DMS153 treated with DMSO at 0.1 percent for 48 hours (cell line): ENCODE results near the gene RNLS.
A peak's percentile ranks its signal among the peaks of the same experiment; 100 is the strongest.

Experiments used
- DNase-seq: peaks from one replicate; lab custom pipeline; 2025; ENCODE audit not compliant: unreplicated experiment; lab: John Stamatoyannopoulos, UW

Gene RNLS

GRCh38 chr10:88395677-88396076 lies 187.4 kb downstream of the RNLS start:
- peak; percentile 24 for DNase-seq

- DNase-seq: no peak
These were observed 190.9 kb downstream of the RNLS start for GRCh38 chr10:88392222-88392621.

GRCh38 chr10:88390041-88390440 lies 193.1 kb downstream of the RNLS start:
- DNase-seq: no peak

- DNase-seq: peak; percentile 22
These were observed 193.7 kb downstream of the RNLS start for GRCh38 chr10:88389456-88389855.

- DNase-seq: no peak
These were observed 194.8 kb downstream of the RNLS start for GRCh38 chr10:88388324-88388723.

- DNase-seq: no peak
These were observed 196.0 kb downstream of the RNLS start for GRCh38 chr10:88386821-88387773.

DNA sequence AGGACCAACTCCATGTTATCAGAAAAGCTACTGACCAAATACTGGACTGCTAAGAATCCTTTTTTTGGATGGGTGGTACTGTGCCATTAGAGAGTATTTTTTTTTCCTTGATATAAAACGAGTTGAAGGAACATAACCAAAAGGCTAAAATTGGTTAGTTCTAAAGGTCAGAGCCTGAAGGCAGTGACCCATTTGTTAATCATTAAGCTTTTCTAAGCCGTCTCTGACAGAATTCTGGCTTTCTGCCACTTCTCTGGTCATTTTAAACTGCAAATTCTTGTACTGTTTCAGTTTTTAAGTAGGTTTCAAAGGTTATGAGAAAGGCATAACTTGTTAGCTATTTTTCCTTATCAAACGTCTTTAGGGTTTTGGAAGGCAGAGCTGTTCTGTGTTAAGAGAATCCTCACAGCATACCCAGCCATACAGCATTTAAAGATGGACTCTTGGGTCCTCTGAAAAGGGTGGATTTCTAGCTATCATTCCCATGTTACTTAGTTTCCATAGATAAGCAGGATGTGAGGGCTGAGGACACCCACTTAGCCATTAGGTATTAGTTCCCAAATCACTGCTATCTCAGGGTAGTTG lies 196.8 kb downstream of the RNLS start:
- no peak for DNase-seq

DNA sequence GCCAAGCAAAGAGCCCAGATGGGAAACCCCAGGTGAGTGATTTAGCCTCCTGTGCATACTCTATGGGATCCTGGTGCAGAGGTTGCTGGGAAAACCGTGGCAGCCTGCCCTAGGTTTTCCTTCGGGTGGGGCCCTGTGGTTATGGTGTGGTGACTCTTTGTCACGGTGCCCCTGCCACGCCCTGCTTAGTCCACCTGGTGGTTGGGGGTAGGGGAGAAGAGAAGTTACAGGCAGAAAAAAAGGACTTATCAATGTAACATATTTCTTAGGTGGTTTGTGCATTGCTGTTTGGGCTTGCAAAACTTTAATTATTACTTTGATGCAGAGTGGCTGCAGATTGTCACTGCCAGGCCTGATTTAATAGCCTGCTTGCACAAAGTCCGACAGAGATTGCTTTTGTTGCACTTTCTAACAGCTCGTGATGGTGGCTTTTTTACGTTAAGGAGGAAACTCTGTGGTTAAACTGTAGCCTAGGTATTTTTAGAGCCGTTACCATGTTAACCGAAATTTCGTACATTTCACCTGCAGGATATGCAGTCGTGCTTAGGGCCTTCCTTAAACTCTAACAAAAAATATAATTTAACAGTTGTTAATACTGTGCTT lies 197.4 kb downstream of the RNLS start:
- DNase-seq: no peak

DNA sequence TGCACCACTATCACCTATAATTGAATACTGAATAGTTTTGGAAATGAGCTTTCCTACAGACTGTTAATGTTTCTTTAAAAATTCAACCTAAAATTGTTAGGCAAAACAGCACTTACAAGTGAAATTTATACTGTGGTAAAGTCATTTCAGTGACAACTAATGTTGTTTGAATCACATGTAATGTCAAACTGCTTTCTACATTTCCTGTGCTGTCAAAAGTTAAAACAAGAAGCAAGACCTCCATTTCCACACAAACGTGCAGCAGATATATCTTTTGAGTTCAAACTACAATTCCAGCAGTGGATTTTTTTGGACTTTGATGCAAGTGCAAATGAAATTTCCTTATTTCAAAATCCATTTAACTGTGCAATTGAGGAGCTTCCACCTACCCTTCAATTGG lies 199.8 kb downstream of the RNLS start:
- no peak for DNase-seq

GRCh38 chr10:88382699-88383098 lies 200.4 kb downstream of the RNLS start:
- DNase-seq: no peak

DNA sequence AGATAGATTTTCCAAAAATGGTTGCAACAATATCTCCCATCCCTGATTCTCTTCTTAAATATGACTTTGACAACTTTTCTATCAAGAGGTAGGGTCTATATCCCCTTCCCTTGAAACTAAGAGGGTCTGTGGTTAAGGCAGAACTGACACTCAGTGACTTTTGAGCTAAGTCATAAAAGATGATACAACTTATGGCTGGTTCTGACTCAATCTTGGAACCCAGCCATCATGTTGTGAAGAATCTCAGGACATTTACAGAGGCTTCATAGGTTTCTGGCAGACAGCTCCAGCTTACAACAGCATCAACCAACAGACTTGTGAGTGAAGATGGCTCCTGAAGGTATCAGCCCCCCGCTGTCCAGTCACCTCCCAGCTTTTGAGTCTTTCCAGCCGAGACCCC lies 203.5 kb downstream of the RNLS start:
- no peak for DNase-seq

DNA sequence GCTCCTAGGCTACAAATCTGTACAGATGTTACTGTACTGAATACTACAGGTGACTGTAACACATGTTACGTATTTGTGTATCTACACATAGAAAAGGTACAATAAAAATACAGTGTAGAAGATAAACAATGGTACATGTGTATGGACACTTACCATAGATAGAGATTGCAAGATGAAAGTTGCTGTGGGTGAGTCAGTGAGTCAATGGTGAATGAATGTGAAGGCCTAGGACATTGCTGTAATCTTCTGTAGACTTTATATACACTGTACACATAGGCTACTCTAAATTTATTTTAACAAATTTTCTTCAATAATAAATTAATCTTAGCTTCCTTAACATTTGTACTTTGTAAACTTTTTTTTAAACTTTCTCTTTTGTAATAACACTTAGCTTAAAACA lies 205.6 kb downstream of the RNLS start:
- DNase-seq: no peak

DNA sequence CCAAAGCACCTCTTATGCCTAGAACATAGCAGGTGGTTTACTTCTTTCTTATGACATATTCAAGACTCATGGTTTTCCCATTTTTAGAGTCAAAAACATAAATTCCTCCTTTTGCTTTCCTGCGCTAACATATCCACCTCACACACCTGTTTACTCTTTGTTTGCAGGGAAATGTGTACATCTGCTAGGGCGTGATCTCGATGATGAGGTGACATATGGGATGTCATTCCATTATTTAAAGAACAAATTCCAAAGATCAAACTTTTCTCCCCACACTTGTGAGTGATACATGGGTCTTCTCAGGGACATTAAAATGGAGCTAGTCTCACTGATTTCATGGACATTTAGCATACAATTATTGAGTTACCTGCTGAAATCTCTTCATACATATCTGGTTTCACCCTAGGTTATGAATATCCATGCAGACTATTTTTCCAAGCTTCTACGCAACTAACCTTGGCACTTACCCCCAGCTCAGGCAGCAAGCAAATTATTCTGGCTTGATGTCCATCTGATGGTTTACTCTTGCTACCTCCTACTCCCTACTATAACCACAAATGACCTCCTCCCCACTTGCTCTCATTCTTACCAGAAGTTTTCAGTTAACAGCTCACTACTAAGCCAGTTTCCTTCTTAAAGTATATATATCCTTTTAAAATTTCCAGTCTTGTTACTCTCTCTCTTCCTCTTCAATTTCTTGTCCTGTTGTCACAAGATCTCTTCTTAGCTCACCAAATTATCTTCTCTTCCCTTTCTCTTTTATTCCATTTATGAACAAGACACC lies 208.5 kb downstream of the RNLS start:
- DNase-seq: no peak

DNA sequence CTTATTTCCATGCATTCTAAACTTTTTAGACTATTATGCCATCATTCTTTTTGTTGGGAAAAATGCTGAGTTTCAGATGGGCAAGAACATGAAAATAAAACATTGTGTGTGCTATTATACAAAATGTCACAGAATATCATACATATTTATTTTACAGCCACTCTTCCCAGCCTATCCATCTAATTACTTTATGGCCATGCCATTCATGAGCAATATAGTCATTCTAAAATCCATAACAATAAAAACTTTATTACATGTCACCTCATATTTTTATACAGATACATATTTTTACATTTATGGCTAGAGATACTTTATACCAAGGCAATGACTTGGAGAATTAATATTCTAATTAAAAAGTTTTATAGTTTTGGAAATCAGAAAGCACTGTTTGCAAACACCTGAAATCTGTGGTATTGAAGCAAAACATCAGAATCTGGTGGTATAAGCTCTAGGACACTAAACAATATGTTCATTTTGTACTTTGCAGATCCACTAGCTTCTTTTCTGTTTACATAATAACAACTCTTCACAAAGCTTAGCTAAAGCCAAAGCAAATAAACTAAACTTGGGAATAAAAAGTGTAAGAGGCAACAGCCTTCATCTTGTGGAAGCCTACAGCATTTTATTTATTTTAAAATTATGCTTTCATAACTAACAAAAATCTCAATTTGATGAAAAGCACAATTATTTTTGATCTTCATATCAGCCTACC lies 210.1 kb downstream of the RNLS start:
- no peak for DNase-seq

DNA sequence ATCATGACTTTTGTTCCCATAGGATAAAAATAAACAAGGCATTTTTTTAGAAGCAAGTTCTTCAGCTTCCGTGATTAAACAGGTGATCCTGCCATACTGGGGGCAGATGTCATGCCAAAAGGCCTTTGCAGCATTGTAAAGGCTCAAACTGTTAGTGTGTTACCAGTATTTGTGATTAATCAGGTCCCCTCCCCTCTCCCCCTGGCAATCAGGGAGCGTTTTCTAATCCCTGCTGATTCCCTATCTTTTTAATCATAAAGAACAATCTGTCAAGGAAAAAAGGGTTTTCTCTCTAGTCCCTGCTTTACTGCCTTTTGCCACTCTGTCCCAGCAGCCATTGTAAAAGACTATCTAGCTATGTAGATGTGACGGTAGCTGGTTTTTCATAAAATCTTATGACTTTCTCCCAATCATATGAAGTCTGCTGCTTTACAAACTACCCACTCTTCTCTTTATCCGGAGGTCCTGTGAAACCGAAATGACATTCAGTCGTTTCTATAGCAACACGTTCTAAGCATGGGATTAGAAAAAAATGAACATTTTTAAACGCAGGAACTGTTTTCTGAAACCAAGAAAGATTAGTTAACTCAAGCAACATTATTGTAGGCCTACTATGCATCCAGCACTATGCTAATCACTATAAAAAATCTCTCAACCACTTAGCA lies 210.9 kb downstream of the RNLS start:
- no peak for DNase-seq

GRCh38 chr10:88370713-88371112 lies 212.4 kb downstream of the RNLS start:
- no peak for DNase-seq

DNA sequence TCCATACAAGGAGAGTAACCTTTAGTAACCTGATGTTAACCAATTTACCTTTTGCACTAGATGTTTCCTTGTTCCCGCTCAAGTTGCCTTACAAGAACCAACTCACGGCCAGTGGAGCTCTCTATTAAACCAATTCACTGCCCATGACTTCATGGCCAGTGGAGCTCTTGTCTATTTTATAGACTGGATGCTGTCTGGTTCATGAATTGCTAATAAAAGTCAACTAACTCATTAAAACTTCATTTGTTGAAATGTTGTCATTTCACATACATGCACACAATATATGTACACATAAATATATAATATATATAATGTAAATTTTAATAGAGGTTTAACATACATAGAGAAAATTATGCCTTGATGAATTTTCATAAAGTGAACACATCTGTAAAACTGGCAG lies 216.3 kb downstream of the RNLS start:
- no peak for DNase-seq

DNA sequence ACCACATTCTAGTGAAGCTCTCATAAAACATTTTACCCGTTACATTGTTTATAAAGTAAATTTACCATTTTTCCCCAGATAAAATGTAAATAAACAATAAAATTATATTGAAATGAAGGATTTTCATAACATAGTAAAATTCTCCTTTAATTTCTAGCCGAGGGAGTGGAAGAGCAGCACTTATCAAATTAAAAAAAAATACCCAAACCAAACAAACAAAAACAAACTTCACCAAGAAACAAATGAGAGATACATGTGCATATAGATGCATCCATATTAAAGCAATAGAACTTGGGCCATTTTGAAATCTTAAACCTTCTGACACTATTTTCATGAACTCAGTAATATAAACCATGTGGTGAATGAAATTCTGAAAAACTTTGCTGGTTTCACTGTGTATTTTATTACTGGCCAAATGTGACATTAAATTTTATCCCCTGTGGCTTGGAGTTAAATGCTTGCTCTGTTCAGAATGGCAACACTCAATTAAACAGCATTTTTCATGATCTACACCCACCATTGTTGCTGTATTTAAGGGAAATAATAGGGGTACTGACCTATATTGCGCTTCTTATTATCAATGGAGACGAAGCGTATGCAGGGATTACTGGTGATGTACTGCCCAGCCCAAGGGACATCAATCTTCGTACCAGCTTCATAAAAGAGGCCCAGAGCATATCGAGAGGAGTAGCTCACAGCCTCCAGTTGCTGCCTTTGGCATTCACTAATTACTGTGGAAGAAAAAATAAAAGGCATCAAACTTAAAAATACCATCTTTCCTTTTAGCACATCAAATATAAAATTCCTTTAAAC lies 220.9 kb downstream of the RNLS start:
- no peak for DNase-seq

DNA sequence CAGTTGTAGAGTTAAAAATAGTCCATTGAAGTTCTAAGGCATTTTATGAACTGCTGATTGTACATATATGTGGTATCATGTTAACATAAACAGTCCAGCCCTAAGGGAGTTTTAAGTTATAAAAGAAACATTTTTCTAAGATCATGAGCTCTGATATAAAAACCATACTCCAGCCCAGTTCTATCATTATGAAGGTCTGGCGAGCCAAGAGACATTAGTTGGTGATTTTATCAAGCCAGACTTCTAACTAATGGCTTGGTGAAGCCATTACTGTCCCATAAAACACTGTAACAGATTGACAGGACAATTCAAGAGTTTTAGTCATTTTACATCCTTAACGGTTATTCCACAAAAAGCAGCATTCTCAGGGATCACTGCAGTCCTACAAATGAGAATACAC lies 221.6 kb downstream of the RNLS start:
- DNase-seq: no peak
